Activated CD4-positive, alpha-beta memory T cell treated with anti-CD3 and anti-CD28 coated beads, Interleukin-2, amount 10 ng/mL, durations not matched to agents 7 days and 5 days (primary cell): ENCODE measurements around the gene KCNQ1. TPM values are rescaled to one million over a fixed set of nuclear protein-coding genes. Genes with fewer than 3 reads are reported as not detected.

Source experiments
- CTCF ChIA-PET: fragments of 350-600 bp; sonication (Branson Sonifier 250); formaldehyde crosslinking; loops from one replicate; lab custom pipeline; 2021; ENCODE audit warnings: antibody characterized with exemption, inconsistent platforms; lab: Charles Lee
- POLR2A ChIA-PET: fragments of 350-600 bp; sonication (Branson Sonifier 250); formaldehyde crosslinking; loops from one replicate; lab custom pipeline; 2021; ENCODE audit warnings: antibody characterized with exemption; lab: Charles Lee
- DNase-seq: peaks from one replicate; pipeline ENCODE4 v3.0.0-alpha.2; 2020
- H3K27ac Mint-ChIP-seq: one replicate; pipeline ENCODE4 v1.8.0; 2021; ENCODE audit warnings: mild to moderate bottlenecking, mixed read lengths
- H3K27me3 Mint-ChIP-seq: one replicate; pipeline ENCODE4 v1.8.0; 2021; ENCODE audit warnings: mixed read lengths
- H3K36me3 Mint-ChIP-seq: one replicate; pipeline ENCODE4 v1.8.0; 2021; ENCODE audit warnings: low read depth, mixed read lengths
- H3K4me1 Mint-ChIP-seq: one replicate; pipeline ENCODE4 v1.8.0; 2021; ENCODE audit warnings: mixed read lengths
- H3K4me3 Mint-ChIP-seq: one replicate; pipeline ENCODE4 v1.8.0; 2021; ENCODE audit warnings: mild to moderate bottlenecking, mixed read lengths
- H3K9me3 Mint-ChIP-seq: one replicate; pipeline ENCODE4 v1.8.0; 2021; ENCODE audit warnings: mixed read lengths
- total RNA-seq, 2 experiments: library from RNA; stranded (reverse); gene quantifications; one replicate each; pipeline ENCODE4 v1.2.3, GENCODE V29; 2021

KCNQ1 gene
- total RNA-seq, 2 experiments from 2014 or later, result 14.8 to 15.0 TPM

DNA sequence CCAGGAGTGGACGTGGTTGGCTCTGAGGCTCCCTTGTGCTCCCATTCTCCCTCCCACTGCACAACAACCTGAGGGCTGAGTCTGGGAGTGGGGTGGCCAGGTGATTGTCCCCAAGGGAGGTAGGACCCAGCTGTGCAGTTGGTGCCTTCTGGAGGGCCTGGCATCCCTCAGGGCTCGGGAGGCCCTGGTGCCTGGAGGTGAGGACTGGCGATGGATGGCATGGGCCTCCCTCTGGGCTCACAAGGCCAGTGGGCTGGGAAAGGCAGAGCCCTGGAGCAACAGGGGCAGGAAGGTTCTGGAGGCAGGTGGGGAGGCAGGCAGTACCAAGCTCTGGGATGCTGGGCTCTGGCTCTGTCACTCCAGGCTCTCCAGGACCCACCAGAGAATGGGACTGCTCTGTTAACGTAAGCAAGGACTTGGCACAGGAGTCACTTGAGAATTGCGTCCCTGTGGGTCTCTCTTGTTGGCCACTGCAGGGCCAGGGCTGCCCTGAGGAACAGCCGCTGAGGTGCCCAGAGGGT, 140.8 kb downstream of the KCNQ1 start:
- no peaks in the 10 kb centered on the region for H3K4me1 Mint-ChIP-seq
- DNase-seq, result no peak

DNA sequence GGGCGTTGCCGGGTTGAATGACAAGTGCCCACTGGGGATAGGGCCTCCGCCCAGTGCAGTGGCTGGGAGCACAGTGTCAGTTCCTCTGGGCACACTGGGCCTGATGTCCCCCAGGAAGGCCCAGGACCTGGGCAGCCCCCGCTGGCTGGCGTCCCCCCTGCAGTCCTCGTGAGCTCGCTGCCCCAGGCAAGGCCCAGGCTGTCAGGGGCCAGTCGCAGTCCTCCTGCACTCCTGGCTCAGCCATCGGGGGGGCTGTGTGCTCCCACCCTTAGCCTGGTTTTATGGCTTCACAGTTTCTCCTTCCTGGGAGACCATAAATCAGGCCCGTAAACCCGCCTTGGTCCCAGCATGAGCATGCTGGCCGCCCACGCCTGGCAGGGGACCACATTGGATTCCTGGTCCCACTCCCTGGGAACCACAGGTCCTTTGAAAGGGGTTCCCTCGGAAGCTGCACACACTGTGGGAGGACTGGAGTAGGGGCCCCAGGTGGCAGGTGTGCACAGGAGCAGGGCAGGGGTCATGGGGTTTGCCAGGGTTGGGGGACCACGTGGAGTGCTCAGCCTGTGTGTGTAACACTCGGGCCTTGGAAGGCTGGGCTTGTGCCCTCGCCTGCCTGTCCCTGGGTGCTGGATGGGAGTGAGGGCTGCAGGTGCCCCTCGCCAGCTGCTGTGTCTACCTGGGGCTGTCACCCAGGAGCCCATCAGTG, 141.4 kb downstream of the KCNQ1 start:
- ChIA-PET CTCF (no interaction called here), POLR2A (no interaction called here)
- no peaks in the 10 kb centered on the region for H3K27me3 Mint-ChIP-seq
- no peak overlapping the region for H3K27ac Mint-ChIP-seq
- no peaks in the 10 kb centered on the region for H3K9me3 Mint-ChIP-seq
- H3K4me1 Mint-ChIP-seq, result no peaks in the 10 kb centered on the region
- no peaks in the 10 kb centered on the region for H3K36me3 Mint-ChIP-seq
- DNase-seq, result no peak
- H3K4me3 Mint-ChIP-seq, result no peak overlapping the region

More for the DNA sequence above, 140.8 kb downstream of the KCNQ1 start:
- Mint-ChIP-seq H3K27ac (no peak overlapping the region), H3K36me3 (no peaks in the 10 kb centered on the region), H3K4me3 (no peak overlapping the region), H3K9me3 (no peaks in the 10 kb centered on the region), H3K27me3 (no peaks in the 10 kb centered on the region)
- POLR2A ChIA-PET, result no interaction called here
- CTCF ChIA-PET, result no interaction called here

DNA sequence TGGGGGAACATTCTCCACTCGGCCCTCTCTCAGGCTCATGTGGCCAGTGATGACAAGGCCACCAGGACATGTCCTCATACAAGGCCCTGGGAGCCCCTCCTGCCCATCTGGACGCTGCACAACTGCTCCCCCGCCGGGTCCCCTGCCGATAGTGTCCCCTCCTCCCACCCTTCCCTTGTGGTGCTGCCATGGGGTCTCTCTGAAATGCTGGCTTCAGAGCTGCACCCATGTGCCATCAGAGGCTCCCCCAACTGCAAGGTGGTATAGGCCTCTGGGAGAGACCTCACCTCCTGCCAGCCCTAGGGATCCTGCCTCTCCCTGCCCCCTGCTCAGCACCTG, 142.0 kb downstream of the KCNQ1 start:
- Mint-ChIP-seq H3K4me3 (no peak overlapping the region), H3K36me3 (no peaks in the 10 kb centered on the region), H3K27ac (no peak overlapping the region), H3K4me1 (no peaks in the 10 kb centered on the region), H3K27me3 (no peaks in the 10 kb centered on the region), H3K9me3 (no peaks in the 10 kb centered on the region)
- POLR2A ChIA-PET, result no interaction called here
- DNase-seq, result peak; percentile 14
- CTCF ChIA-PET, result no interaction called here

DNA sequence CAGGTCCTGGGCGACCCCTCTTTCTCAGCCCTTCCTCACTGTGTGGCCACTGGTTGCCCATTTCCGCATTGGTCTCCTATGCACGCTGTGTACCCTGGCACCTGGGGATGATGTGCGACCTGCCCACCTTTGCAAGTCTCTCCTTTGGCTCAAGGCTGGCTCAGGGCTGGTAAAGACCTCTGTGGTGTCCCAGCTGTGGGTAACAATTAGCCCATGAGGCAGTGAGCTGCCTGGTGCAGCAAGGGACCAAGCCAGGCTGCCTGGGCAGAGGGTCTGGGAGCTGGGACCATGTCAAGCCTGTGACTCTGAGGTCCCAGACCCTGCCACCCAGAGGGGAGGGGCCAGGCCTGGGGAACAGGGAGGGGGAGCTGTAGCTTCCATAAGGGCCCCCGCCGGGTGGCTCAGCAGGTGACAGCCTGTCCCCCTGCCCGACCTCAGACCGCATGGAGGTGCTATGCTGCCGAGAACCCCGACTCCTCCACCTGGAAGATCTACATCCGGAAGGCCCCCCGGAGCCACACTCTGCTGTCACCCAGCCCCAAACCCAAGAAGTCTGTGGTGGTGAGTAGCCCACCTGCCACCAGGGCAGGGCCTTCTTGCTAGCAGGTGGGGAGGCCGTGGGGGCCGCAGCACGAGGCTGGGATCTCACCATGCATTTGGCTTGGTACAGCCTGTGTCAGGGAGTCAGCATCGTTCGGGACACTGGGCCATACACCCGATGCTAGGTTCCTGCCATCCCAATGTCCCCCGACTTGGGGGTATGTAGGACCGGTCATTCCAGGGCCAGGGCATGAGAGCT, 142.5 kb downstream of the KCNQ1 start:
- no peak for DNase-seq
- POLR2A ChIA-PET, result no interaction called here
- no peak overlapping the region for H3K4me3 Mint-ChIP-seq
- no peaks in the 10 kb centered on the region for H3K9me3 Mint-ChIP-seq
- H3K36me3 Mint-ChIP-seq, result no peaks in the 10 kb centered on the region
- CTCF ChIA-PET, result no interaction called here
- no peak overlapping the region for H3K27ac Mint-ChIP-seq
- H3K27me3 Mint-ChIP-seq, result no peaks in the 10 kb centered on the region
- no peaks in the 10 kb centered on the region for H3K4me1 Mint-ChIP-seq

DNA sequence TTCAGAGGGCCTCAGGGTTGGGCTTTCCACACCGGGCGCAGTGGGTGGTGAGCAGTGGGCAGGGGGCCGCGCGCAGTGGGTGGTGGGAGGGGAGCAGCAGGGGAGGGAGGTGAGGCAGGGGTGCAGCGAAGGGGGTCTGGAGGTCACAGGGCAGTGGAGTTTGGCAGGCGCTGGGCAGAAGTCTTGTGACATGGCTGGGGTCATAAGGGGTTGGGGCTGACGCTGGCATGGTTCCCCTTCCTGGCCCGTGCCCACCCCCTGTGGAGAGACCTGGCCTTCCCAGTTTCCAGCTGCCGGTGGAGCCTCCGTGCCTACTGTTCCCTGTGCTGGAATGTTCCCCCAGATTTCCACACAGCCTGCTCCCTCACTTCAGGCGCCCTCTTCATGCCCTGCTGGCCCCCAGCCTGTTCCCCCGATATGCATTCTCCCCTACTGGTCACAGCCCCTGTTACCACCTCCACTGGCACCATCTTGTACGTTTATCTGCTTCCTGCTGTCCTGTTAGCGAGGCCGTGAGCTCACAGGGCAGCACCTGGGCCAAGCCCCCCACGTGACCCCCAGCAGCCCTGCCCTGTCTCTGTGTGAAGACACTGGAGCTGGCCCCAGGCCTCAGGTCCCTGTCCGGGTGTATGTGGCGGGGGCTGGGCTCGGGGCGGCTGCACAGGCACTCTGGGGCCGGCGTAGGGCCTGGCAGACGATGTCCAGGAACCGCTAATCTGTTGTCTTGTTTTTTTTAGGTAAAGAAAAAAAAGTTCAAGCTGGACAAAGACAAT, 143.4 kb downstream of the KCNQ1 start:
- H3K36me3 Mint-ChIP-seq, result no peaks in the 10 kb centered on the region
- H3K9me3 Mint-ChIP-seq, result no peaks in the 10 kb centered on the region
- CTCF ChIA-PET, result no interaction called here
- no peak for DNase-seq
- no peak overlapping the region for H3K27ac Mint-ChIP-seq
- H3K27me3 Mint-ChIP-seq, result no peaks in the 10 kb centered on the region
- POLR2A ChIA-PET, result no interaction called here
- no peak overlapping the region for H3K4me3 Mint-ChIP-seq
- no peaks in the 10 kb centered on the region for H3K4me1 Mint-ChIP-seq

DNA sequence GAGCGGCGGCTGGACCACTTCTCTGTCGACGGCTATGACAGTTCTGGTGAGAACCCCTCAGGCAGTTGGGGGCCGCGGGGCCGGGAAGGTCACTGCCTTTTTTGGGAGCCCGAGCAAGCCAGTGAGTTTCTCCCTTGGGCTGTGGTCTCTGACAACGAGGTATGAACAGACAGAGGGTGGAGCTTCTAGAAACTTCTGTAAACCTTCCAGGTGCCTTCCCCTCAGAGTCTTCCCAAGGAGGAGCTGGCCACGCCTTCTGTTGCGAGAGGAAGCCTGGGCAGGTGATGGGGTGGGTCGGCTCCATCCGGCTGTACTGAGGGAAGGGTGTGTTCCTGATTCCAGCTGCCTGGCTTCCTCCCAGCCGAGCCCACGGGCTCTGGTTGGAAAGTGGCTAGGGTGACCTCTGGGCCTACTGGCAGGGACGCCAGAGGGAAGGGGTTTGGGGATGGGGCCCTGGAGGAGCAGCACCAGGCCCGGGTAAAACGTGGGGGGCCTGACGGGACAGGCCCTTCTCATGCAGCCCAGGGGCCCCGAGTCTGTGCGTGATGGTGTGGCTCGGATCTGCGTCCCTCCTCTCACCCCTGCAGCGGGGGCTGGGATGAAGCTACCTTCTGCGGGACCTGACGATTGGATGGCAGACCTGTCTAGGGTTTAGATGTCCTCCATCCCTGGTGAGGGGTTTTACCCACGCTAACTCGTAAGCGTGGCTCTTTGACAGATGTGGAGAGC, 144.2 kb downstream of the KCNQ1 start:
- H3K27ac Mint-ChIP-seq, result no peak overlapping the region
- POLR2A ChIA-PET, result no interaction called here
- H3K36me3 Mint-ChIP-seq, result no peaks in the 10 kb centered on the region
- H3K4me3 Mint-ChIP-seq, result no peak overlapping the region
- CTCF ChIA-PET, result no interaction called here
- no peaks in the 10 kb centered on the region for H3K27me3 Mint-ChIP-seq
- H3K9me3 Mint-ChIP-seq, result no peaks in the 10 kb centered on the region
- H3K4me1 Mint-ChIP-seq, result no peaks in the 10 kb centered on the region
- no peak for DNase-seq

DNA sequence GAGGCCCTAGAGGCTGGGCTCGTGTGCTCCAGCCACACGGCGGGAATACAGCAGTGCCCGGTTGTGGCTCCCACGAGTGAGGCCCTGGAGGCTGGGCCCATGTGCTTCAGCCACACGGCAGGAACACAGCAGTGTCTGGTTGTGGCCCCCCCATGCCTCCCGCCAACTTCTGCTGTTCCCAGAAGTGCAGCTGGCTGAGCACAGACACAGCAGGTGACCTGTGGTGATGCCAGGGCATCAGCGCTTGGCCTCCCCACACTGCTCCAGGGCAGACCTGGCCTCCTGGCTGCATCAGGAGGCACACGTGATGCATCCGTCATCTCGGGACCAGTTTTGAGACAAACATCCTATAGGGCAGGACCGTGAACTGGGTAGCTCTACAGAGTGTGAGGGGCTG, 144.7 kb downstream of the KCNQ1 start:
- Mint-ChIP-seq H3K4me1 (no peaks in the 10 kb centered on the region), H3K4me3 (no peak overlapping the region), H3K27ac (no peak overlapping the region), H3K27me3 (no peaks in the 10 kb centered on the region), H3K36me3 (no peaks in the 10 kb centered on the region), H3K9me3 (no peaks in the 10 kb centered on the region)
- ChIA-PET CTCF (no interaction called here), POLR2A (no interaction called here)
- DNase-seq, result no peak

DNA sequence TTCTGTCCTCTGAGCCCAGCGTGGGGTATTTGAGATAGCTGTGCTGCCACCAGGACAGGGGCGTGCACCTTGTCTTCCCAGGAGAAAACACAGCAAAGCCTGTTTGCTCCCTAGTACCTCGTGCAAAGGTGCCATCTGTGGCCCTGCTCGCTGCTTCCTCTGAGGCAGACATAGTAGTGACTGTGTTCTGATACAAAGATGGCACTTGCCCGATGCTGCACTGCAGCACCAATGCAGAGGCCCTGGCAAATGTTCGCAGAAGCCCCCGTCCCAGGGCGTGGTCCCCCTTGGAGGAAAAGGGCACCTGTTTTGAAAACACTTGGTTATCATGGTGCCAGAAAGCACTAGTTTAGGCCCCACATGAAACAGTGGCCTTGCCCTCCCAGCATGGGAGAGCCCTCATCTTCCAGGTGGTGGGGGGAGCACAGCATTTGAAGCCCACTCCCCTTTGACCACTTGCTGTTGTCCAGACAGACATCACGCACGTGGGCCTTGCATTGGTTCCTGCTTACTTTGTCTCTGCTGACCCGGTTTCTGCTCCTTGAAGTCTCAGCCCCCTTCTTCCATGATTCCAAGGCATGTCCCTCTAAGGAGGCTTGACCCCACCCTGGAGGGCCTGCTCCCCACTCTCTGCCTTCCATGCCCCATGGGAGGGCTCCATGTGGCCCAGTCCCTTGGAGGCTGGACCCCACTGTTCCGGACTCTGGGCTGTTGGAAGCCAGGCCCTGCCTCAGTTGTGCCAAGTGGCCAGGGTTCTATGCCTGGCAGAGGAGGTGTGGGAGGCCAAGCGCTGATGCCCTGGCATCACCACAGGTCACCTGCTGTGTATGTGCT, 145.5 kb downstream of the KCNQ1 start:
- H3K4me3 Mint-ChIP-seq, result no peak overlapping the region
- H3K27ac Mint-ChIP-seq, result no peak overlapping the region
- no peaks in the 10 kb centered on the region for H3K9me3 Mint-ChIP-seq
- no peak for DNase-seq
- ChIA-PET POLR2A (no interaction called here), CTCF (no interaction called here)
- H3K27me3 Mint-ChIP-seq, result no peaks in the 10 kb centered on the region
- H3K4me1 Mint-ChIP-seq, result no peaks in the 10 kb centered on the region
- H3K36me3 Mint-ChIP-seq, result no peaks in the 10 kb centered on the region

DNA sequence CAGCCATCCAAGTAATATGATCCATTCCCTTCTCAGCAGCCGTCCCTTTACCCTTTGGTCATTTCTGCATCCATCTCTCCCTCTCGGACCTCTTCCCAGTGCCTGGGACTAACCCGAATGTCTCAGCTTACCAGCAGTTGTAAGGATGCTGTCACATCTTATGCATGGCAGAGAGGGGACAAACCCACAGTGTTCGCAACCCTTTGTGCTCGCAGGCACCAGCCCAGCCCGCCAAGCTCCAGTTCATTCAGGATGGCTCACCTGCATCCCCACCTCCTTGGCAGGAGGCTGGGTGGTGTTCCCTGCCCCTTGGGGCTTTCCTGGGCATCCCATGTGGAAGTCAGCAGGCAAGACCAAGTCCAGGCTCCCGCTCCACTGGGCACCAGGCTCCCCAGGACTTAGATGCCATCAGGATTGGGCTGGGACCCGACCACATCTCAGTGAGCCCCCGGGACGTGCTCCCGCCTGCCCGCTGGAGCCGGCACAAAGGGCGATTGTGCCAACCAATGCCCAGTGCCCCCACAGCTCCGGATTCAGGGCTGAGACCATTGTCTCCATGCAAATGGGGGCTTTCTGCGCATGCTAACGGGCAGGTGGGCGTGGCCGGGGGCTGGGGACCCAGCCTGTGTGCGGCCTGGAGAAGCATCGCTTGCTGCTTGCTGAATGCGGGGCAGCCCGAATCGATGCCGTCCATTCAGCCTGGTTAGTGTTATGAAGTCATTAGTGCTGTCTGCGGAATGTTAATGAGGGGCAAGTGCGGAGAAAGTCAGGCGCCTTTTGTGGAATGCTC, 146.4 kb downstream of the KCNQ1 start:
- Mint-ChIP-seq H3K4me1 (no peaks in the 10 kb centered on the region), H3K36me3 (no peaks in the 10 kb centered on the region), H3K27me3 (no peaks in the 10 kb centered on the region), H3K4me3 (no peak overlapping the region), H3K9me3 (no peaks in the 10 kb centered on the region), H3K27ac (no peak overlapping the region)
- POLR2A ChIA-PET, result no interaction called here
- DNase-seq, result no peak
- CTCF ChIA-PET, result no interaction called here

DNA sequence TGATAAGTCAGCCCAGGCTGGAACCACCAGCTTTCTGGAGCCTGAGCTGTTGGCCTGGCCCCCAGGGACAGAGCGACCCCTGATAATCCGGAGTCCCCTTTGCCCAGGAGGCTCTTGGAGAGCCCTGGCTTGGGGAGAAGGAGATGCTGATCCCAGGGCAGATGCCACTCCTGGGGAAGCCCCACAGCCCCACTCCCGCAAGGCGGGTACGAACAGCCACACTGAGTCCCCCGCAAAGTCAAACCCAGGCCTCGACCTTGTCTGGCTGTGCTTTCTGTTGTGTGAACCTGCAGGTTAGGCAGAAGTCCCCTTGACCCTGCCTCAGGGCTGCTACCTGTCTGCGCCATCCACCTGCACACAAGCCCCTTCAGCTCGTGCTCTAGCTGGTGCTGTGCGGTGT, 147.0 kb downstream of the KCNQ1 start:
- ChIA-PET CTCF (no interaction called here), POLR2A (no interaction called here)
- Mint-ChIP-seq H3K27me3 (no peaks in the 10 kb centered on the region), H3K27ac (no peak overlapping the region), H3K36me3 (no peaks in the 10 kb centered on the region), H3K4me3 (no peak overlapping the region), H3K9me3 (no peaks in the 10 kb centered on the region), H3K4me1 (no peaks in the 10 kb centered on the region)
- DNase-seq, result no peak

DNA sequence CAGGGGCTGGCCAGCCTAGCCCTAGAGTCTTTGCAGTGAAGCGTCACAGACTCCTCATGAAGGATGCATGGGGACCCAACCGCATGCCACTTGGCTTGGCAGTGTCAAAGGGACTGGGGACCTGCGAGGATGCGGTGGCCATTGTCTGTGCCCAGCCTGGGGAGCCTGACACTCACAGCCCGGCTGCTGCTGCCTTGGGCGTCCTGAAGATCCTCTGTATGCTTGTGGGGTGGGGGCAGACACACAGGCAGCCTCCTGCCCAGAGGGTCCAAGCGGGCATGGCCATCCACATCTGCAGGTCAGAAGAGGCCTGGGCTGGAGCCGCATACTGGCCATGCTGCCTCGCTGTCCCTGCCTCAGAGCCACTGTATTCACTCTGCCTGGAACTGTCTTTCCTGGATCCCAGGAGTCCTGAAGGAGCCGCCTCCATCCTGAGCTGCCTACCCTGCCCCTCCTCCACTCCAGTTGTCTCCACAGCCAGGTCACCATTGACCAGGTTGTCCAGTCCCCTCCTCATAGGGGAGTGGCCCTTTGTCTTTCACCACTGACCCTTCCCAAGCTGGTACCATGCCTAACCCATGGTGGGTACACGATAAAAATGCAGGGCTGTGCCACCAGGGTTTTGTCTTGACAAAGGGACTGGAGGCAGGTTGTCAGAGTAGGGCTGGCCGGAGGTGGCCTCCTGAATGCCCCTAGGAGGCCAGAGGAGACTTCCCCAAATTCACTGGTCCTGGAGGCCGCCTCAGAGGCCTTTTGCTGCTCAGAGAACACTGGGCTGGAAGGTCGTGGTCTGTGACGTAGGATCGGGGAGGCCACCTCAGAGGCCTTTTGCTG, 148.0 kb downstream of the KCNQ1 start:
- peaks cover 5% of the 10 kb centered on the region for H3K9me3 Mint-ChIP-seq
- DNase-seq, result no peak
- H3K4me1 Mint-ChIP-seq, result no peaks in the 10 kb centered on the region
- POLR2A ChIA-PET, result no interaction called here
- no peaks in the 10 kb centered on the region for H3K36me3 Mint-ChIP-seq
- H3K27ac Mint-ChIP-seq, result no peak overlapping the region
- H3K4me3 Mint-ChIP-seq, result no peak overlapping the region
- H3K27me3 Mint-ChIP-seq, result no peaks in the 10 kb centered on the region
- CTCF ChIA-PET, result no interaction called here
